HepG2 (cell line): Measurements from ENCODE around the gene CDH22. TPM values are rescaled to one million over a fixed set of nuclear protein-coding genes. Genes with fewer than 3 reads are reported as not detected.

Source experiments
- ATAC-seq: fragments of 200-7000 bp; cut with Tn5 transposase; 3 replicates; pipeline ENCODE4 v1.9.1; 2020; ENCODE audit warnings: mild to moderate bottlenecking, moderate library complexity
- BruUV-seq: library from RNA; stranded (reverse); fragments of 400-500 nt; replicated peaks from 2 replicates; lab custom pipeline; 2021; lab: Mats Ljungman, UMichigan
- CTCF ChIA-PET: fragments of 300-600 bp; formaldehyde crosslinking; extraction: SDS; loops from one replicate; lab custom pipeline; 2021; ENCODE audit warnings: low total read pairs, inconsistent platforms, low intra/inter-chr PET ratio; lab: Yijun Ruan, JAX
- POLR2A ChIA-PET: fragments of 350-600 bp; sonication (Branson Sonifier 250); formaldehyde crosslinking; loops from one replicate; lab custom pipeline; 2020; ENCODE audit warnings: antibody characterized with exemption, inconsistent platforms; lab: Yijun Ruan, JAX
- DNase-seq: peaks from one replicate; pipeline ENCODE4 v3.0.0-alpha.2; 2015; ENCODE audit warnings: low spot score
- FAIRE-seq: peaks from 3 replicates; lab custom pipeline; 2011; peaks lifted over from hg19 to GRCh38; lab: Jason Lieb, UNC
- H2AFZ ChIP-seq: one replicate; pipeline ENCODE4 v1.6.1; 2011; ENCODE audit warnings: low read length, inconsistent platforms
- H3K27ac ChIP-seq: fragments of 300-600 bp; 3 replicates; pipeline ENCODE4 v1.8.0; 2011; ENCODE audit warnings: mixed run types, mild to moderate bottlenecking, mixed read lengths, low read length, inconsistent platforms; ENCODE audit not compliant: insufficient read depth; ENCODE audit errors: extremely low read length
- H3K27me3 ChIP-seq, 2 experiments: fragments of 200-600 bp in 1 of 2; 2 replicates in 1 of 2; 3 replicates in 1 of 2; pipeline versions ENCODE4 v1.6.0 to v1.8.0; 2011; ENCODE audit warnings: low read length in 2 of 2, mild to moderate bottlenecking in 2 of 2, moderate library complexity in 2 of 2, inconsistent platforms in 1 of 2; ENCODE audit not compliant: insufficient read depth in 2 of 2, control insufficient read depth in 1 of 2
- H3K36me3 ChIP-seq, 2 experiments: fragments of 200-600 bp in 1 of 2; replicated peaks in 1 of 2; 2 replicates in 1 of 2; 3 replicates in 1 of 2; pipeline versions ENCODE4 v1.5.1 to v1.8.0; 2011; ENCODE audit warnings: low read length in 2 of 2, inconsistent platforms in 1 of 2; ENCODE audit not compliant: insufficient read depth in 2 of 2, control insufficient read depth in 1 of 2
- H3K4me1 ChIP-seq: 2 replicates; pipeline ENCODE4 v1.5.1; 2012; ENCODE audit warnings: low read length, inconsistent platforms; ENCODE audit not compliant: insufficient read depth
- H3K4me2 ChIP-seq: 2 replicates; pipeline ENCODE4 v1.6.0; 2011; ENCODE audit warnings: low read depth, low read length, inconsistent platforms
- H3K4me3 ChIP-seq, 3 experiments: fragments of 200-600 bp in 1 of 3; sonication (generic), shearing (Covaris generic) in 1 of 3; replicated peaks in 1 of 3; 2 replicates each; pipeline ENCODE4 v1.5.1; 2011 to 2016; ENCODE audit warnings: low read length in 3 of 3, inconsistent platforms in 2 of 3, low read depth in 2 of 3, mild to moderate bottlenecking in 2 of 3, control low read depth in 1 of 3, mixed read lengths in 1 of 3; ENCODE audit not compliant: insufficient read depth in 1 of 3
- H3K79me2 ChIP-seq: one replicate; pipeline ENCODE4 v1.6.1; 2011; ENCODE audit warnings: low read length, inconsistent platforms; ENCODE audit not compliant: insufficient read depth
- H3K9ac ChIP-seq: 2 replicates; pipeline ENCODE4 v1.6.0; 2011; ENCODE audit warnings: mild to moderate bottlenecking, low read depth, low read length, inconsistent platforms; ENCODE audit not compliant: insufficient read depth
- H3K9me3 ChIP-seq: 2 replicates; pipeline ENCODE4 v1.5.1; 2012; ENCODE audit warnings: mild to moderate bottlenecking, low read length
- H4K20me1 ChIP-seq: 2 replicates; pipeline ENCODE4 v1.6.0; 2011; ENCODE audit warnings: inconsistent platforms, mild to moderate bottlenecking, low read length, moderate library complexity; ENCODE audit not compliant: insufficient read depth
- MAFK ChIP-seq, 2 experiments: IDR thresholded peaks in 1 of 2; conservative IDR thresholded peaks in 1 of 2; 2 replicates each; pipeline ENCODE4 v1.6.1; 2011; ENCODE audit warnings: improper control_type of control experiment in 2 of 2, low read length in 2 of 2
- ZNF629 ChIP-seq: sonication (generic); formaldehyde crosslinking; conservative IDR thresholded peaks from 2 replicates; pipeline ENCODE4 v1.5.0; 2020; ENCODE audit warnings: missing genetic modification reagents
- ZNF660 ChIP-seq: sonication (generic); formaldehyde crosslinking; IDR thresholded peaks from 2 replicates; pipeline ENCODE4 v1.5.1; 2020; ENCODE audit warnings: mild to moderate bottlenecking, low read depth, missing genetic modification reagents, borderline replicate concordance
- ZNF850 ChIP-seq: sonication (generic); formaldehyde crosslinking; conservative IDR thresholded peaks from 2 replicates; pipeline ENCODE4 v1.9.0; 2021; ENCODE audit warnings: mild to moderate bottlenecking, missing genetic modification reagents
- WGBS: methylation state at CpG from one replicate; pipeline ENCODE4 v1.1.6; 2017; ENCODE audit warnings: low lambda C conversion rate; 5-methylcytosine and 5-hydroxymethylcytosine counted together
- in situ Hi-C: cut with HindIII; loops from 2 replicates; pipeline ENCODE4 v1.10.0; 2017; ENCODE audit warnings: low pct_unique_long_range_greater_than_20kb; ENCODE audit not compliant: extremely low pct_ligation_motif_present
- intact Hi-C: fragments of 100-400 bp; cut with micrococcal nuclease; formaldehyde crosslinking; loops from one replicate; pipeline ENCODE4 v1.10.0; 2022; ENCODE audit not compliant: unreplicated experiment
- polyA plus RNA-seq, 8 experiments: library from polyadenylated mRNA; depleted of rRNA in 3 of 8; stranded (reverse) in 7 of 8; unstranded in 1 of 8; fragments of >200 nt; fragmentation: Illumina TruSeq in 4 of 8; extraction: Trizol in 4 of 8; gene quantifications; 2 replicates each; pipeline versions ENCODE4 v1.2.1 to v1.2.3, GENCODE V29; 2011 to 2016; ENCODE audit warnings: low read depth in 4 of 8, missing spikeins in 1 of 8, mixed read lengths in 1 of 8; ENCODE audit not compliant: insufficient read depth in 1 of 8
- total RNA-seq, 5 experiments: library from RNA; depleted of rRNA; stranded (reverse); fragments of >200 nt; fragmentation: Illumina TruSeq; extraction: Trizol; gene quantifications; 2 replicates each; pipeline ENCODE4 v1.2.3, GENCODE V29; 2016; ENCODE audit warnings: low read depth in 1 of 5
- TF ChIP-seq, protein P1 (sequence below): sonication (generic); formaldehyde crosslinking; IDR thresholded peaks from 2 replicates; pipeline ENCODE4 v1.8.0; 2022; ENCODE audit warnings: missing genetic modification reagents, mild to moderate bottlenecking, inconsistent platforms, borderline replicate concordance

The CDH22 gene
- total and polyA plus RNA-seq, 2 of the 13 experiments (the other 11 are each of a cell fraction or from before 2014, with no cell fraction given): not detected

DNA sequence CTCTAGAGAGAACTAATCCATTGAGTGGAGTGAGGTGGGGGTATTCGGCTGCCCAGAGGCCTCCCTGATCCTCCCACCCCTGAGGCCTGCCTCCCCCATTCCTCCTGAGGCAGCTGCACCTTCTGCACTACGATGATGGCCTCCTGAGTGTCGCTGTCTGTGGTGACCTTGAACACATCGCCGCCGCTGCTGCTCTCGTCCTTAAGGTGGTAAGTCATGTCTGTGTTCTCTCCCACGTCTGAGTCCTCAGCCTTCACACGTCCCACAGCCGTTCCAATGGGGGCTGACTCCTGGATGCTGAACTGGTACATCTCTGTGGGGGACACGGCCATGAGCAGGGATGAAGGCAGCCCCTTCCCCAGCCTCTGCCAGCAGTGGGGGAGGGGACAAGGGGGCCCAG, 95.4 kb downstream of the CDH22 start (continued):
- TF ChIP-seq, protein P1, sequence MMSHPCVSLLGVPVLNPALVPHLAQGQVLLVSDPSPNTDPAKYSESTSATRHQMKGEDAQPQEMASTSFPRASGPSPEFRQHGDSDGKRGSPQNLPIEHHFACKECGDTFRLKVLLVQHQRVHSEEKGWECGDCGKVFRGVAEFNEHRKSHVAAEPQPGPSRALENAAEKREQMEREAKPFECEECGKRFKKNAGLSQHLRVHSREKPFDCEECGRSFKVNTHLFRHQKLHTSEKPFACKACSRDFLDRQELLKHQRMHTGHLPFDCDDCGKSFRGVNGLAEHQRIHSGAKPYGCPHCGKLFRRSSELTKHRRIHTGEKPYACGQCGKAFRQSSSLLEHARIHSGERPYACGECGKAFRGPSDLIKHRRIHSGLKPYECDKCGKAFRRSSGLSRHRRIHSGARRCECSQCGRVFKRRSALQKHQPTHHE (CRISPR knock-in tag): no peak

DNA sequence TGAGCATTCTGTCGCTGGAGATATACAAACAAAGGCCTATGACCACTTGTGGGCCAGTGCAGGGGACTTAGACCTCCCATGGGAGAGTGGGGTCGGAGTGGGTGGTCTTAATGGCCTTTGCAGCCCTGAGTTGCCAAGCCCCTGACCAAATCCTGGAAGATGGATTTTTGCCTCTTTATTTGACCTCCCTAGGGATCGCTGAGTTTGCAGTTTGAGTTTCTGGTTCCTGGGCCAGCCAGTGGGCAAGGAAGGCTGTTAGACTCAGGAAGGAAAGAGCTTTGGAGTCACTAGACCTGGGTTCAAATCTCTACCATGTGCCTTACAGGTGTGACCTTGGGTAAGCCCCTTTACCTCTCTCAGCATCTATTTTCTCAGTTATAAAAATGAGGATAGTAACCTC, 96.0 kb downstream of the CDH22 start:
- ATAC-seq: no peak
- POLR2A ChIA-PET: no interaction called here
- H2AFZ ChIP-seq: no peak overlapping the region
- no peak overlapping the region for H3K9ac ChIP-seq
- peaks cover 6 to 66% of the 10 kb centered on the region in 2 experiments for H3K27me3 ChIP-seq
- no peaks in the 10 kb centered on the region for H3K79me2 ChIP-seq
- no peaks in the 10 kb centered on the region for H3K36me3 ChIP-seq
- WGBS: 0% methylated on average over 3 of the region's 3 CpGs
- FAIRE-seq: no peak
- DNase-seq: no peak
- no peak overlapping the region for H3K4me3 ChIP-seq
- peak; percentile 53 to 67 for TF ChIP-seq MAFK (conservative IDR thresholded peaks at IDR 0.05 in 1 of 2, IDR thresholded peaks at IDR 0.05 in 1 of 2; ENCODE audit: low read length in 2 of 2)
- TF ChIP-seq ZNF850 (CRISPR knock-in tag): no peak
- TF ChIP-seq, all 625 proteins: peak for 1
- CTCF ChIA-PET: no interaction called here
- BruUV-seq: no TSS peak
- no peak overlapping the region for H3K4me2 ChIP-seq
- intact Hi-C loops: no loop called here
- no peaks in the 10 kb centered on the region for H4K20me1 ChIP-seq
- no peak overlapping the region for H3K27ac ChIP-seq
- in situ Hi-C loops: no loop called here
- no peaks in the 10 kb centered on the region for H3K4me1 ChIP-seq
- H3K9me3 ChIP-seq: no peaks in the 10 kb centered on the region

DNA sequence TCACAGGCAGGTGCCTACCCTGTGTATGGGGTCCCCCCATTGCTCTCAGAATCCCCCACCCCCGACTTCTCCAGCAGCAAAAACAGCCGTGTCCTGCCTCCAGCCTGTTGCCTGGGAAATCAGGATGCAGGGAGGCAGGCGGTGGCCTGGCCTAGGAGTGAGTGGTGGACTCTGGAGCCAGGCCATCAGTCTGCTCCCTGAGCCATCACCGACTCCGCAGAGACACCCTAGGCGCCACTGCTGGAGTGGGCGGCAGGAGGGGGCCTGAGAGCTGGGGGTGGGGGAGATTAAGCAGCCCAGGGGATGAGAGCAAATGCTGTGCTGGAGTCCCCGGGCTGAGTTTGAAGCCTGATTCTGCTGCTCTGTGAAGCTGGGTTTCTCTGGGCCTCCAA, 97.0 kb downstream of the CDH22 start:
- H3K4me3 ChIP-seq: no peak overlapping the region
- intact Hi-C loops (no loop called here), in situ Hi-C loops (no loop called here)
- no peaks in the 10 kb centered on the region for H3K4me1 ChIP-seq
- H3K9ac ChIP-seq: no peak overlapping the region
- no peak overlapping the region for H3K27ac ChIP-seq
- H3K79me2 ChIP-seq: no peaks in the 10 kb centered on the region
- H3K9me3 ChIP-seq: no peaks in the 10 kb centered on the region
- FAIRE-seq: no peak
- H3K27me3 ChIP-seq: peaks cover 9 to 75% of the 10 kb centered on the region in 2 experiments
- TF ChIP-seq ZNF629 (CRISPR knock-in tag) (peak; percentile 53), ZNF660 (no peak)
- TF ChIP-seq, all 625 proteins: peak for 1
- BruUV-seq: no TSS peak
- ATAC-seq: no peak
- no peak for DNase-seq
- POLR2A ChIA-PET: no interaction called here
- H4K20me1 ChIP-seq: no peaks in the 10 kb centered on the region
- CTCF ChIA-PET: no interaction called here
- no peaks in the 10 kb centered on the region for H3K36me3 ChIP-seq
- 9% methylated on average over 5 of the region's 8 CpGs for WGBS
- no peak overlapping the region for H3K4me2 ChIP-seq
- H2AFZ ChIP-seq: no peak overlapping the region
